ENCODE data around the gene ANK3. TPM values are rescaled to one million over a fixed set of nuclear protein-coding genes. Genes with fewer than 3 reads are reported as not detected.

Gene ANK3
- polyA plus RNA-seq, 1 experiment, result 0.13 TPM

DNA sequence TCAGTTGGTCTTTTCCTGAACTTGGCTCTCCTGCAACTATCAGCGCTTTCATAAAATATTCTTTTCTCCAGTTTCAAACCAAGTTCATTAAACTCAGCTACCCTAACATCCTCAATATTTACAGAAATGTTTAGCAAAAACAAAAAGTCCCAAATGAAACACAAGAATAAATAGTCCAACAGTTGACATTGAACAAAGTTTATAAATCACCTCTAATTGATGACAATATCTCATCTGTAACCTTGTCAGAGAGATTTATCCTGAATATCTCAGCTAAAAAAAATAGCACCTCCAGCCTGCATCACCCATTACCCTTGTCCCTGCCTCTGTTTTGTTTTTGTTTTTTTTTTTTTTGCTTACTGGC, 76.1 kb downstream of the ANK3 start:
- TF ChIP-seq, protein P1, sequence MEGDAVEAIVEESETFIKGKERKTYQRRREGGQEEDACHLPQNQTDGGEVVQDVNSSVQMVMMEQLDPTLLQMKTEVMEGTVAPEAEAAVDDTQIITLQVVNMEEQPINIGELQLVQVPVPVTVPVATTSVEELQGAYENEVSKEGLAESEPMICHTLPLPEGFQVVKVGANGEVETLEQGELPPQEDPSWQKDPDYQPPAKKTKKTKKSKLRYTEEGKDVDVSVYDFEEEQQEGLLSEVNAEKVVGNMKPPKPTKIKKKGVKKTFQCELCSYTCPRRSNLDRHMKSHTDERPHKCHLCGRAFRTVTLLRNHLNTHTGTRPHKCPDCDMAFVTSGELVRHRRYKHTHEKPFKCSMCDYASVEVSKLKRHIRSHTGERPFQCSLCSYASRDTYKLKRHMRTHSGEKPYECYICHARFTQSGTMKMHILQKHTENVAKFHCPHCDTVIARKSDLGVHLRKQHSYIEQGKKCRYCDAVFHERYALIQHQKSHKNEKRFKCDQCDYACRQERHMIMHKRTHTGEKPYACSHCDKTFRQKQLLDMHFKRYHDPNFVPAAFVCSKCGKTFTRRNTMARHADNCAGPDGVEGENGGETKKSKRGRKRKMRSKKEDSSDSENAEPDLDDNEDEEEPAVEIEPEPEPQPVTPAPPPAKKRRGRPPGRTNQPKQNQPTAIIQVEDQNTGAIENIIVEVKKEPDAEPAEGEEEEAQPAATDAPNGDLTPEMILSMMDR (IDR thresholded peaks at IDR 0.05; ENCODE audit: insufficient read depth, low read depth, low read length), result no peak
- no peaks in the 10 kb centered on the region for H3K27me3 ChIP-seq (ENCODE audit: control insufficient read depth, insufficient read depth, low read length)
- no peak overlapping the region for H3K4me3 ChIP-seq (ENCODE audit: low read depth, low read length)
- no peak for DNase-seq (ENCODE audit: low read depth)
- POLR2A ChIA-PET, result no interaction called here
- no peaks in the 10 kb centered on the region for H3K36me3 ChIP-seq (ENCODE audit: control insufficient read depth, insufficient read depth, low read length)
- CTCF ChIA-PET, result interaction anchor here (1.2 kb wide), 2 partner anchors 22 to 49 kb away, joined by 3 to 5 read pairs; no protein-coding TSS in a partner anchor

DNA sequence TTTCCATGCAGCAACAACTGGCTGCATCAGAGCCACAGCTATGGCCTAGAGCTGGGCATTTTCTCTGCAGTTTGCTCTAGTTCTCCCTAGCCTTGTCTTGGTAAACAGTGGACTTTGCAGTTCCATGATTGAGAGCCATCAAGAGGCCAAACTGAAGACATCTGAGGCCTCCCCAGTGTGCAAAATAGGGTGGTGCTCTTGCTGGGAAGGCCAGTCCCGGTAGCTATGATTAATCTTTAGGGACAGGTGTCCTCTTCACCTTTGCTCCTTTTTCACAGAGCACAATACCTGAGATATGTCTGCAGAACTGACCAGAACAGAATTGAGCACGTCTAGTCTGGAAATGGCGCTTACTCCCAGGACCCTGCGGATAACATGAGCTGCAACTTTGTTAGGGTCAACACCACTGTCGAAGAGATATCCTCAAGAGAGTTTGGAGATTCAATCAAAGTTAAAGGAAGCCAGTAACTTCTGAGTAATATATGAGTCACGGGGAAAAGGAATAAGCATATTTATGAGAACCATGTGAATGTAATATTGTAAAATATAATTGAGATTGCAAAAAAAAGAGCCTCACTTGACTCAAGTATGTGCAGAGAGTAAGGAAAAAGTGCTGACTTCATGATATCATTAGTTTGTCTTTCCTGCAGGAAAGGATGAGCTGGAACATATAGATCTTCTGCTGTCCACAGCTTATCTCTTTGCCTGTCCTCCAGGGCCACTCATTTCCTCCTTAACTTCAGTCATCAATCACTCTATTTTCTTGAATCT, 76.7 kb downstream of the ANK3 start:
- no peak for DNase-seq (ENCODE audit: low read depth)
- Histone ChIP-seq H3K27me3 (ENCODE audit: control insufficient read depth, insufficient read depth, low read length) (no peaks in the 10 kb centered on the region), H3K4me3 (ENCODE audit: low read depth, low read length) (no peak overlapping the region), H3K36me3 (ENCODE audit: control insufficient read depth, insufficient read depth, low read length) (no peaks in the 10 kb centered on the region)
- ChIA-PET CTCF (interaction anchor here (1.0 to 1.2 kb wide), 2 partner anchors 9 to 49 kb away, joined by 3 read pairs; no protein-coding TSS in a partner anchor), POLR2A (no interaction called here)
- TF ChIP-seq, protein P1 (IDR thresholded peaks at IDR 0.05; ENCODE audit: insufficient read depth, low read depth, low read length), result no peak

DNA sequence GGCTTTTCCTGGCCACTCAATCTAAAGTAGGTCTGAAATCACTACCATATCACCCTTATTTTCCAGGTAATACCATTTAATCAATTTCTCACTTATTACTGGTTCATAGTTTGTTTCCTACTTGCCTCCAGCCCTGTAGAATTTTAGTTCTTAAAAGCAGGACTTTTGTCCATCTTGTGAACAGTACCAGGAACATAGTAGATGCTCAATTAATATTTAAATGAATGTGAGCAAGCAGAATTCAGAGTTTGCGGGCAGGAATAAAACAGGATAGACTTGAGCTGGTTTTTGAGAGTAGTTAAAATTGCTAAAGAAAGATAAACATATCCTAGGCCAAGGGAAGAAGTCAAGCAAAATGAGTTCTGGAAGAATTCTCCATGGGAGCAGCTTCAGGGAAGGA, 77.9 kb downstream of the ANK3 start:
- TF ChIP-seq, protein P1 (IDR thresholded peaks at IDR 0.05; ENCODE audit: insufficient read depth, low read depth, low read length), result no peak
- Histone ChIP-seq H3K4me3 (ENCODE audit: low read depth, low read length) (no peak overlapping the region), H3K27me3 (ENCODE audit: control insufficient read depth, insufficient read depth, low read length) (no peaks in the 10 kb centered on the region), H3K36me3 (ENCODE audit: control insufficient read depth, insufficient read depth, low read length) (no peaks in the 10 kb centered on the region)
- DNase-seq (ENCODE audit: low read depth), result no peak
- CTCF ChIA-PET, result interaction anchor here (0.5 to 1.0 kb wide), 2 partner anchors 10 to 14 kb away, joined by 3 read pairs; no protein-coding TSS in a partner anchor
- POLR2A ChIA-PET, result no interaction called here

DNA sequence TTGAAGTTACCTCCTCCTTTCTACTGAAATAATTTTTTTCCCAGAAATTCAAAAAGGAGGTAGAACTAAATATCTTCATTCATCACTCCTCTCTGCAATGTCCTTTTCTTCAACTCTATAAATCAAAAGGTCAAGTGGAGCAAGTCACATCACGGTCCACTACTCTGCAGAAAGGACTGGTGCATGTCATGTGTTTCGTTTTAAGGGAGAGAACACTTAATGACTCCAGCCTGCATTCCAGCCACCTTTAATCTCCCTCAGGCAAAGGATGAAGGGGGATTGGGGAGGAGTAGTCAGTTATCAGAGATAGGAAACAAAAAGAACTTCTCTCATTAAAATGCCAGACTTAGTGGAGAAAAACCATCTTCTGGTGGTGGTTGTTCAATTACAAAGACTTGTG, 78.9 kb downstream of the ANK3 start:
- no peak for DNase-seq (ENCODE audit: low read depth)
- CTCF ChIA-PET, result no interaction called here
- Histone ChIP-seq H3K27me3 (ENCODE audit: control insufficient read depth, insufficient read depth, low read length) (no peaks in the 10 kb centered on the region), H3K36me3 (ENCODE audit: control insufficient read depth, insufficient read depth, low read length) (no peaks in the 10 kb centered on the region), H3K4me3 (ENCODE audit: low read depth, low read length) (no peak overlapping the region)
- POLR2A ChIA-PET, result no interaction called here
- TF ChIP-seq, protein P1 (IDR thresholded peaks at IDR 0.05; ENCODE audit: insufficient read depth, low read depth, low read length), result no peak

DNA sequence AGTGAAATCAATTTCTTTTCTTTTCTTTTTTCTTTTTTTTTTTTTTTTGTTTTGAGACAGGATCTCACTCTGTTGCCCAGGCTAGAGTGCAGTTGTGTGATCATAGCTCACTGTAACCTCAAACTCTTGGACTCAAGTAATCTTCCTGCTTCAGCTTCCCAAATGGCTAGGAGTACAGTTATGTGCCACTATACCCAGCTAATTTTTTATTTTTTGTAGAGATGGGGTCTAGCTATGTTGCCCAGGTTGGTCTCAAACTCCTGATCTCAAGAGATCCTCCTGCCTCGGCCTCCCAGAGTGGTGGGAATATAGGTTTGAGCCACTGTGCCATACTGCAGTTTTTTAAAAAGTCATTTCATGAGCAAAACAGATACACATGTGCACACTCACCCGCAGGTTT, 79.8 kb downstream of the ANK3 start:
- ChIA-PET POLR2A (no interaction called here), CTCF (no interaction called here)
- Histone ChIP-seq H3K4me3 (ENCODE audit: low read depth, low read length) (no peak overlapping the region), H3K27me3 (ENCODE audit: control insufficient read depth, insufficient read depth, low read length) (no peaks in the 10 kb centered on the region), H3K36me3 (ENCODE audit: control insufficient read depth, insufficient read depth, low read length) (no peaks in the 10 kb centered on the region)
- DNase-seq (ENCODE audit: low read depth), result no peak
- TF ChIP-seq, protein P1 (IDR thresholded peaks at IDR 0.05; ENCODE audit: insufficient read depth, low read depth, low read length), result no peak

All from BJ (cell line).